Neural cell (in vitro differentiated cells): ENCODE results near the gene TIMM17B. TPM values are rescaled to one million over a fixed set of nuclear protein-coding genes. Genes with fewer than 3 reads are reported as not detected.
A peak's percentile ranks its signal among the peaks of the same experiment; 100 is the strongest.

Experiments used
- H2AFZ ChIP-seq: fragments of 200-600, 300-800 bp; sonication (generic), shearing (Covaris generic); 2 replicates; pipeline ENCODE4 v1.6.0; 2014; ENCODE audit warnings: low read depth, mild to moderate bottlenecking, antibody characterized with exemption, low read length, moderate library complexity
- H3F3A ChIP-seq: fragments of 200-600 bp; shearing (Covaris generic); 2 replicates; pipeline ENCODE4 v1.6.1; 2016; ENCODE audit warnings: mild to moderate bottlenecking, moderate library complexity, mixed read lengths, antibody characterized with exemption, low read length; ENCODE audit not compliant: insufficient read depth, poor library complexity, severe bottlenecking
- H3K27ac ChIP-seq: fragments of 200-600, 300-800 bp; sonication (generic), shearing (Covaris generic); 2 replicates; pipeline ENCODE4 v1.5.1; 2014; ENCODE audit warnings: mild to moderate bottlenecking, low read length, moderate library complexity
- H3K27me3 ChIP-seq: fragments of 300-800, 200-600 bp; sonication (generic), shearing (Covaris generic); 2 replicates; pipeline ENCODE4 v1.6.0; 2014; ENCODE audit warnings: mild to moderate bottlenecking, low read depth, low read length, moderate library complexity; ENCODE audit not compliant: insufficient read depth
- H3K36me3 ChIP-seq: fragments of 300-800, 200-600 bp; sonication (generic), shearing (Covaris generic); 2 replicates; pipeline ENCODE4 v1.5.1; 2014; ENCODE audit warnings: mild to moderate bottlenecking, antibody characterized with exemption, low read length, moderate library complexity; ENCODE audit not compliant: insufficient read depth
- H3K4me2 ChIP-seq: fragments of 300-800, 200-600 bp; sonication (generic), shearing (Covaris generic); 2 replicates; pipeline ENCODE4 v1.6.0; 2014; ENCODE audit warnings: mild to moderate bottlenecking, low read length
- H3K4me3 ChIP-seq: fragments of 300-800, 200-600 bp; sonication (generic), shearing (Covaris generic); 2 replicates; pipeline ENCODE4 v1.5.1; 2014; ENCODE audit warnings: mild to moderate bottlenecking, low read length, moderate library complexity
- H3K79me2 ChIP-seq: fragments of 200-600 bp; shearing (Covaris generic); replicated peaks from 2 replicates; pipeline ENCODE4 v1.6.0; 2014; ENCODE audit warnings: mild to moderate bottlenecking, low read length, moderate library complexity; ENCODE audit not compliant: insufficient read depth
- H3K9ac ChIP-seq: fragments of 300-800, 200-600 bp; sonication (generic), shearing (Covaris generic); 2 replicates; pipeline ENCODE4 v1.6.1; 2016; ENCODE audit warnings: mild to moderate bottlenecking, low read length, mixed read lengths
- H3K9me2 ChIP-seq: fragments of 200-600 bp; shearing (Covaris generic); 2 replicates; pipeline ENCODE4 v1.6.1; 2016; ENCODE audit warnings: mild to moderate bottlenecking, low read length, mixed read lengths; ENCODE audit not compliant: insufficient read depth
- H3K9me3 ChIP-seq: fragments of 200-600, 300-800 bp; sonication (generic), shearing (Covaris generic); 2 replicates; pipeline ENCODE4 v1.6.1; 2016; ENCODE audit warnings: mild to moderate bottlenecking, mixed run types, low read length, moderate library complexity, mixed read lengths
- H4K20me1 ChIP-seq: fragments of 200-600 bp; shearing (Covaris generic); 2 replicates; pipeline ENCODE4 v1.6.1; 2016; ENCODE audit warnings: mild to moderate bottlenecking, mixed run types; ENCODE audit not compliant: insufficient read depth
- EP300 ChIP-seq: fragments of 450-650 bp; conservative IDR thresholded peaks from 2 replicates; pipeline ENCODE4 v1.6.1; 2014; ENCODE audit warnings: antibody characterized with exemption, mild to moderate bottlenecking, moderate library complexity; ENCODE audit not compliant: poor library complexity, severe bottlenecking
- EZH2 ChIP-seq: fragments of 200-600, 300-800 bp; shearing (Covaris generic), sonication (generic); IDR thresholded peaks from 2 replicates; pipeline ENCODE4 v1.6.1; 2014; ENCODE audit warnings: antibody characterized with exemption, low read length, borderline replicate concordance, mild to moderate bottlenecking; ENCODE audit not compliant: insufficient read depth, poor library complexity, severe bottlenecking
- MXI1 ChIP-seq: fragments of 450-650 bp; conservative IDR thresholded peaks from 2 replicates; pipeline ENCODE4 v1.6.1; 2014; ENCODE audit warnings: antibody characterized with exemption, mild to moderate bottlenecking; ENCODE audit not compliant: poor library complexity, severe bottlenecking
- POLR2AphosphoS5 ChIP-seq: IDR thresholded peaks from 2 replicates; pipeline ENCODE4 v1.6.1; 2012
- RAD21 ChIP-seq: fragments of 450-650 bp; conservative IDR thresholded peaks from 2 replicates; pipeline ENCODE4 v1.6.1; 2014; ENCODE audit warnings: antibody characterized with exemption, mild to moderate bottlenecking, moderate library complexity
- SMC3 ChIP-seq: fragments of 450-650 bp; conservative IDR thresholded peaks from 2 replicates; pipeline ENCODE4 v1.6.1; 2014; ENCODE audit warnings: antibody characterized with exemption, mild to moderate bottlenecking, moderate library complexity; ENCODE audit not compliant: poor library complexity
- TAF1 ChIP-seq: IDR thresholded peaks from 2 replicates; pipeline ENCODE4 v1.6.1; 2012; ENCODE audit warnings: low read depth
- polyA plus RNA-seq: library from polyadenylated mRNA; depleted of rRNA; stranded (reverse); fragments of >200 nt; gene quantifications from 2 replicates; pipeline ENCODE4 v1.2.3, GENCODE V29; 2014
- TF ChIP-seq, protein P1 (sequence below): IDR thresholded peaks from 2 replicates; pipeline ENCODE4 v1.6.1; 2012; ENCODE audit warnings: borderline replicate concordance
- TF ChIP-seq, protein P2 (sequence below): fragments of 450-650 bp; IDR thresholded peaks from 2 replicates; pipeline ENCODE4 v1.5.1; 2014; ENCODE audit warnings: antibody characterized with exemption, mild to moderate bottlenecking, moderate library complexity; ENCODE audit not compliant: poor library complexity, severe bottlenecking

The TIMM17B gene
- polyA plus RNA-seq, 1 donor from 2014 or later = 131 TPM

DNA sequence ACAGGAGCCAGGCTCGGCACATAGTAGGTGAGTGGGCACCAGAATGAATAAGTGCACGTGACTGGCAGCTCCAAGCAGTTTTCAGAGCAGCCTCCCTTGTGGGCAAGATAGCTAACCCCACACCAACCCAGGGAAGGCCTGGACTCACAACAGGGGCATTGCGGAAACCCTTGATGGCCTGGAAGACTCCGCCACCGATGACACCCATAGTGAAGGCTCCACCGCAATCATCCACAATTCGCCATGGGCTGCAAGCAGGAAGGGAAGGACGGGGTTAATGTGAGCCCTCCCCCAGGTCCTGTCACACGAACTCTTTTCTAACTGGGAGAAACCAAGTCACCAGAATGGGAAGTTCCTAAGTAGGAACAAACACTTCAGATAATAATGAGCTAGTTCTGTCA, 957 bp downstream of the TIMM17B start:
- Histone ChIP-seq H3K27me3 (no peaks in the 10 kb centered on the region), H3K4me2 (peak overlapping the region; percentile 30), H3F3A (no peaks in the 10 kb centered on the region), H2AFZ (no peak overlapping the region), H3K27ac (peak overlapping the region; percentile 97), H3K9me3 (no peaks in the 10 kb centered on the region), H3K4me3 (peak overlapping the region; percentile 82), H3K79me2 (peaks cover 10% of the 10 kb centered on the region), H4K20me1 (no peaks in the 10 kb centered on the region), H3K36me3 (no peaks in the 10 kb centered on the region), H3K9me2 (no peaks in the 10 kb centered on the region), H3K9ac (peak overlapping the region; percentile 96)
- TF ChIP-seq, protein P1, sequence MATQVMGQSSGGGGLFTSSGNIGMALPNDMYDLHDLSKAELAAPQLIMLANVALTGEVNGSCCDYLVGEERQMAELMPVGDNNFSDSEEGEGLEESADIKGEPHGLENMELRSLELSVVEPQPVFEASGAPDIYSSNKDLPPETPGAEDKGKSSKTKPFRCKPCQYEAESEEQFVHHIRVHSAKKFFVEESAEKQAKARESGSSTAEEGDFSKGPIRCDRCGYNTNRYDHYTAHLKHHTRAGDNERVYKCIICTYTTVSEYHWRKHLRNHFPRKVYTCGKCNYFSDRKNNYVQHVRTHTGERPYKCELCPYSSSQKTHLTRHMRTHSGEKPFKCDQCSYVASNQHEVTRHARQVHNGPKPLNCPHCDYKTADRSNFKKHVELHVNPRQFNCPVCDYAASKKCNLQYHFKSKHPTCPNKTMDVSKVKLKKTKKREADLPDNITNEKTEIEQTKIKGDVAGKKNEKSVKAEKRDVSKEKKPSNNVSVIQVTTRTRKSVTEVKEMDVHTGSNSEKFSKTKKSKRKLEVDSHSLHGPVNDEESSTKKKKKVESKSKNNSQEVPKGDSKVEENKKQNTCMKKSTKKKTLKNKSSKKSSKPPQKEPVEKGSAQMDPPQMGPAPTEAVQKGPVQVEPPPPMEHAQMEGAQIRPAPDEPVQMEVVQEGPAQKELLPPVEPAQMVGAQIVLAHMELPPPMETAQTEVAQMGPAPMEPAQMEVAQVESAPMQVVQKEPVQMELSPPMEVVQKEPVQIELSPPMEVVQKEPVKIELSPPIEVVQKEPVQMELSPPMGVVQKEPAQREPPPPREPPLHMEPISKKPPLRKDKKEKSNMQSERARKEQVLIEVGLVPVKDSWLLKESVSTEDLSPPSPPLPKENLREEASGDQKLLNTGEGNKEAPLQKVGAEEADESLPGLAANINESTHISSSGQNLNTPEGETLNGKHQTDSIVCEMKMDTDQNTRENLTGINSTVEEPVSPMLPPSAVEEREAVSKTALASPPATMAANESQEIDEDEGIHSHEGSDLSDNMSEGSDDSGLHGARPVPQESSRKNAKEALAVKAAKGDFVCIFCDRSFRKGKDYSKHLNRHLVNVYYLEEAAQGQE = no peak
- TF ChIP-seq SMC3 (no peak), EZH2 (no peak), POLR2AphosphoS5 (no peak), MXI1 (no peak), TAF1 (no peak), EP300 (no peak), RAD21 (no peak)
- TF ChIP-seq, protein P2, sequence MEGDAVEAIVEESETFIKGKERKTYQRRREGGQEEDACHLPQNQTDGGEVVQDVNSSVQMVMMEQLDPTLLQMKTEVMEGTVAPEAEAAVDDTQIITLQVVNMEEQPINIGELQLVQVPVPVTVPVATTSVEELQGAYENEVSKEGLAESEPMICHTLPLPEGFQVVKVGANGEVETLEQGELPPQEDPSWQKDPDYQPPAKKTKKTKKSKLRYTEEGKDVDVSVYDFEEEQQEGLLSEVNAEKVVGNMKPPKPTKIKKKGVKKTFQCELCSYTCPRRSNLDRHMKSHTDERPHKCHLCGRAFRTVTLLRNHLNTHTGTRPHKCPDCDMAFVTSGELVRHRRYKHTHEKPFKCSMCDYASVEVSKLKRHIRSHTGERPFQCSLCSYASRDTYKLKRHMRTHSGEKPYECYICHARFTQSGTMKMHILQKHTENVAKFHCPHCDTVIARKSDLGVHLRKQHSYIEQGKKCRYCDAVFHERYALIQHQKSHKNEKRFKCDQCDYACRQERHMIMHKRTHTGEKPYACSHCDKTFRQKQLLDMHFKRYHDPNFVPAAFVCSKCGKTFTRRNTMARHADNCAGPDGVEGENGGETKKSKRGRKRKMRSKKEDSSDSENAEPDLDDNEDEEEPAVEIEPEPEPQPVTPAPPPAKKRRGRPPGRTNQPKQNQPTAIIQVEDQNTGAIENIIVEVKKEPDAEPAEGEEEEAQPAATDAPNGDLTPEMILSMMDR = no peak

DNA sequence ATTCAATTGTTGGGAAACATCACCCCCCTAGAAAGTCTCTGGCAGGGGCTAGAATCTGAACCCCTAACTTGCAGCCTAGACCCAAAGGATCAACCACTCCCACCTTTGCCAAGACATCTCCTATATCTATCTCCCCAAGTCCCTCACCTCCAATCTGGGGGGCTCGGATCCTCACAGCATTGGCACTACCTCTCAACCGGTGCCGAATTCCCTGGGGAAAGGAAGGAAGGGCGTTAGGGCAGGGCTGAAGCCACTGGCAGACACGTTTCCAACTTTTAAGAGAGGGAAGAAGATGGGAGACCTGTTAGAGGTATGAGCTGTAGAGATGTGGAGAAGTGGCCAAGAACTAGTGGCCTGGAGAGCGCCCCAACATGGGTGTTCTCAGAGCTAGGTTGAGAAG, 2.7 kb downstream of the TIMM17B start:
- Histone ChIP-seq H3K9ac (no peak overlapping the region), H2AFZ (no peak overlapping the region), H3K9me2 (no peaks in the 10 kb centered on the region), H3K27me3 (no peaks in the 10 kb centered on the region), H3K27ac (no peak overlapping the region), H3K4me3 (no peak overlapping the region), H3K36me3 (no peaks in the 10 kb centered on the region), H3F3A (no peaks in the 10 kb centered on the region), H3K4me2 (no peak overlapping the region), H3K9me3 (no peaks in the 10 kb centered on the region), H3K79me2 (peaks cover 10% of the 10 kb centered on the region), H4K20me1 (no peaks in the 10 kb centered on the region)
- TF ChIP-seq POLR2AphosphoS5 = no peak
- TF ChIP-seq, protein P1 = no peak
- TF ChIP-seq, protein P2 = no peak
- no peak for TF ChIP-seq RAD21
- no peak for TF ChIP-seq TAF1
- no peak for TF ChIP-seq MXI1
- no peak for TF ChIP-seq SMC3
- TF ChIP-seq EP300 = no peak
- TF ChIP-seq EZH2 = no peak
